Measurements from ENCODE around the gene TNS1.

The TNS1 gene

GRCh38 chr2:217979151-217979811 is 23.5 kb downstream of the TNS1 start:
- DNase-seq: no peak

DNA sequence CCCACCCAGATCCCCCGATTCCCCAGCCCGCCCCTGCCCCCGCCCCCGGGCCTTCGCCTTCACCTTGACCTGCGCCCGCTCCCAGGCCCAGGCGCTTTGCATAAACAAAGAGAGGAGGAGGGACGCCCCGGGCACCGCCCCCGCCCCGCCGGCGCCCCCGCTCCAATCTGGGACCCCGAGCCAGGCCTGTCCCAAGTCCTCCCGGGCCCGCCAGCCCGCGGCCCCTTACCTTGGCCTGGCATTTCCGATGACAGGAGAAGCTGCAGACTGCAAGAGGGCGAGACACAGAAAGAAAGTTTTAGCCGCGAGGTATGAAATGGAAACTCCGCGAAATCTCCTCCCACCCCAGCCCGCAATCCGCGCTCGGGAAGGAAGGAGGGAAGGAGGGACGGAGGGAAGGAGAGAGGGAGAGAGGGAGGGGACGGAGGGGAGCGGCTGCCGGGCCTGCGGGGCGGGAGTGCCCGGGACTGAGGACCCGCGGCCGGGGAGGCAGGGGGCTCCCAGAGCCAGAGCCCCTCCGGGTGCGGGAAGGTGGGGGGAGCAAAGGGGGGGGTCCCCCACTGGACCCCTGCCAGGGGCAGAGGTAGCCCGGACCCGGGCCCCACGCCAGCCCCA is 24.2 kb downstream of the TNS1 start:
- DNase-seq: no peak

DNA sequence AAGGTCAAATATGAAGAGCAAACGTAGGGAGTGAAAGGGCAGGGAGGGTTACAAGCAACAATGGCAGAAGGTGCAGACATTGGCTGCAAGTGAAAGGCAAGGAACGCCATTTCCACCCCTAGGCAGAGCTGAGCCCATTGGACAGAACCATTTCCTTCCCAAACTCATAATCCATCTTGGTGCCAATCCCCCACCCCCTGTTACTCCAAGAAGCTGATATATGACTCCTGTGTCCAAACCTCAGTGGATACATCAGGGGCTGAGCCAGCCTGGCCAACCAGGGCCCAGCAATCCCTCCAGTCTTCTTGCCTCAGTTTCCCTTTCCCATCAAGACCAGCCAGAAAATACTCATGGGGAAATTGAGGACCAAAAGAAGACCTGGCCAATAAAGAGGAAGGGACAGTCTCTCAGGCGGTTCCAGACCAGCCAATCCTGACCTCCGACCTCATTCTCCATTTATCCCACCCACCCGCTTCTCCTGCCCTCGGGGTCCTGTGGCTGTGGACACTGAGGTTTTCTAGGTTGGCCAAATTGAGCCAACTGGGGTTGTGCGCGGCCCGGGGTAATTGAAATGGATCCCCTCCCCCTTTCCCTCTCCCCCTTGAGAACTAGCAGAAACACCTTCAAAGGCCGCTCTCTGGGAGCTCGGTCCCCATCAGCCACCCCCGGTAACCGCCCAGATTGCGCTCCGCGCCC is 24.8 kb downstream of the TNS1 start:
- no peak for DNase-seq

- DNase-seq: no peak
These were observed 26.5 kb downstream of the TNS1 start for GRCh38 chr2:217976301-217976700.

GRCh38 chr2:217975626-217976025 is 27.2 kb downstream of the TNS1 start:
- DNase-seq: no peak

DNA sequence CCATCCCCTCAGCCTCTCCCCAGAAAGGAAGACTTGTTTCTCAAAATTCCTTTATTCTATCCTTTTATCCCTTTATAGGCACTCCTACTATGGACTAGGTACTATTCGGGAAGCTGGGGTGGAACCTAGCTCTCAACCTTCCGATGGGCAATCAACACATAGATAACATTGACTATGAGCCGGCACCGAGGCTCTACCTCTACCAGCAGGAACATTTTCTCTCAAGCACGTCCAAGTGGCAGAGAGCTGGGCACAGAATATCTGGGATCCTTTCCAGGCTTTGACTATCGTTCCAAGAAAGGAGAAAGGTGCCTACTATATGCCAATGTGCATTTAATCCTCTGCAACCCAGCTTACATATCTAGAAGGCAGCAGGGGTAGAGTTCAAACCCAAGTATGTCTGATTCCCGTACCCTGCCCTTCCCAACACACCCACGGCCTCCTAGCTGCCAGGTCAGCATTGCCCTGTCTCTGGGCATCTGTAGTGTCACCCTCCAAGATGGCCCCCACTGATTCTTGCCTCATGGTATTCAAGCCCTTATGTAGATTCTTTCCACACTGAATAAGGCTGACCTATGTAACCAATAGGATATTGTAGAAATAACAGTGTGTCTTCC is 28.3 kb downstream of the TNS1 start:
- no peak for DNase-seq

DNA sequence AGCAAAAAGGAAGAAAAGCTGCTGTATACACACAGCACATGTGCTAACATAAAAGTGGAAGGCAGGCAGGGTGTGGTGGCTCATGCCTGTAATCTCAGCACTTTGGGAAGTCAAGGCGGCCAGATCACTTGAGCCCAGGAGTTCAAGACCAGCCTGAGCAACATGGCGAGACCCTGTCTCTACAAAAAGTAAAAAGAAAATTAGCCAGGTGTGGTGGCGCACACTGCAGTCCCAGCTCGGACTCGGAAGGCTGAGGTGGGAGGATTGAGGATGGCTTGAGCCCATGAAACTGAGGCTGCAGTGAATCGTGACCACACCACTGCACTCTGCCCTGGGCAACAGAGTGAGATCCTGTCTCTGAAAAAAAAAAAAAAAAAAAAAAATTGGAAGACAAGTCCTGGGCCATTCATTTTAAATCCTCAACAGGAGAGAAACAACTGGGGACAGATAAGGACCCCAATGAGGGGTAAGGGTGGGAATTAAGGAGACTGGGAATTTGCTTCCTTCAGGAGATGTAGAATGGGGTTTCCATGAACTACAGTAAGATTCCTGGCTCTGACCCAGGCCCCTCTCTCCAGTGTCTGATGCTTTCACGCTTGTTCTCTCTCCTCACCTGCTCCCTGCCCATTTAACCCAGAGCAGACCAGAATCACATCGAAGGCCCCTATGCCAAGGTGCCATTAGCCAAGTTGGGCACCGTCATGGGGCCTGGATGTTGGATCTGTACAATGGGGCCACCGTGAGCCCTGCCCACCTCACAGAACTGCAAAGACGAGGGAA is 29.6 kb downstream of the TNS1 start:
- no peak for DNase-seq

DNA sequence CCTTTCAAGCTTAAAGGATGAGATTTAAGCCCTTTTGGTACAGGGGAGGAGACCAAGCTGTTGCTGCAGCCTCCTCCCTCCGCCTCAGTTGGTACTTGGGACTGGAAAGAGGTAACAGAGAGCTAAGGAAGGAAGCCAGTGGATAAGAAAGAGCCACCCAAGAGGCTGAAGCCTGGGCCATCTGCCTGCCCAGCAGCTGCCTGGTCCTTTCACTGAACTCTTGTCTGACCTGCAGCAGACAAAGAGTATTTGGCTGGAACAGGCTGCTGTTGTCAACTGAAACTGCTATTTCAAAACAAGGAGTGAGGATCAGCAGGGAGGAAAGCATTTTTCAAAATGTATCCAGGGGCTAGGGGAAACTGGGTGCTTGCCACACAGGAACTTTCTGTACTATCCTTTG is 30.3 kb downstream of the TNS1 start:
- no peak for DNase-seq

DNA sequence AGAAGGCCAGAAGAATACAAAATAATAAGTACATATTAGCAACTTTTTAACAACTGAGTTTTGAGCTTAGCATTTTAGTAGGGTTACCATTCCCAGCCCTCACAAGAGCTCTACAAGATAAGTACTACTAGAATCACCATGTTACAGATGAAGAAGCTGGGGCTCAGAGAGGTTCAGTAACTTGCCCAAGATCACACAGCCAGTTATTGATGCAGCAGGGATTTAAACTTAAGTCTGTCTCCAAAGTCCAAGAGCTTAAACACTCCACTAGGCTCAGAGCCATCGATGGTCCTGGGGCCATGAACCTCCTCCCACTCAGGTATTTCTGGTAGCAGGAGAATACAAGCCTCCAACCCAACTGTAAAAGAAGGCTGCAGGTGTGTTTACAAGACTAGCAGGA is 30.8 kb downstream of the TNS1 start:
- DNase-seq: no peak

DNA sequence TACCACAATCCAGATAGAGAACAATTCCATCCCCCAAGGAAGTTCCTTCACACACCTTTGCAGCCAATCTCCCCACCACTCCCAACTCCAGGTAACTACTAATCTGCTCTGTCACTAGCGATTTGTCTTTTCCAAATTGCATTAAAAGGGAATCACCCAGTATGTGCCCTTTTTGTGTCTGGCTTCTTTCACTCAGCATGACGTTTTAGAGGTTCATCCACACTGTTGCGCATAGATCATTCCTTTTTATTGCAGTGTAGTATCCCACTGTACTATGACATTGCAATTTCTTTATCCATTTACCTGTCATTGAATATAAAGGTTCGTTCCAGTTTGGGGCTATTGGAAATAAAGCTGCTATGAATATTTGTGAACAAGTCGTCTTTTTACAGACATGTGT is 31.6 kb downstream of the TNS1 start:
- no peak for DNase-seq

- DNase-seq: no peak
These were observed 32.6 kb downstream of the TNS1 start for GRCh38 chr2:217970206-217970605.

DNA sequence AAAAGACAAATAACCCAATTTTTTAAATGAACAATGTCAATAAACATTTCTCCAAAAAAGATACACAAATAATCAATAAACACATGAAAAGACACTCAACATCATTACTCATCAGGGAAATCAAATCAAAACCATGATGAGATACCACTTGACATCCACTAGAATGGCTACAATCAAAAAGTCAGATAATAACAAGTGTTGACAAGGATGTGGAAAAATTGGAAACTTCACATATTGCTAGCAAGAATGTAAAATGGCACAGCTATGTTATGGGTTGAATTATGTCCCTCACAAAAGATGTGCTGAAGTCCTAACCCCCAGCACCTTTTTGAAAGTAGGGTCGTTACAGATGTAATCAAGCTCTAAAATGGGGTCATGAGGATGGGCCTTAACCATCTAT is 33.2 kb downstream of the TNS1 start:
- no peak for DNase-seq

DNA sequence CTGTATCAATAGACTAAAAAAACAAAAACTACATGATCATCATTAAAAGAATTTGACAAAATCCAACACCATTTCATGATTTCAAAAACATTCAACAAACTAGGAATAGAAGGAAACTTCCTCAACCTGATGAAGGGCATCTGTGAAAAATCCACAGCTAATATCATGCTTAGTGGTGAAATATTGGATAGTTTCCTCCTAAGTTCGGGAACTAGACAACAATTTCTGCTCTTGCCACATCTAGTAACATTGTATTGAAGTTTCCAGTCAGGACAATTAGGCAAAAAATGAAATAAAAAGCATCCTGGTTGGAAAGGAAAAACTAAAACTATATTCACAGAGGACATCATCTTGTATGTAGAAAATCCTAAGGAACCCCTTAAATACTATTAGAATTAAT is 34.8 kb downstream of the TNS1 start:
- no peak for DNase-seq

DNA sequence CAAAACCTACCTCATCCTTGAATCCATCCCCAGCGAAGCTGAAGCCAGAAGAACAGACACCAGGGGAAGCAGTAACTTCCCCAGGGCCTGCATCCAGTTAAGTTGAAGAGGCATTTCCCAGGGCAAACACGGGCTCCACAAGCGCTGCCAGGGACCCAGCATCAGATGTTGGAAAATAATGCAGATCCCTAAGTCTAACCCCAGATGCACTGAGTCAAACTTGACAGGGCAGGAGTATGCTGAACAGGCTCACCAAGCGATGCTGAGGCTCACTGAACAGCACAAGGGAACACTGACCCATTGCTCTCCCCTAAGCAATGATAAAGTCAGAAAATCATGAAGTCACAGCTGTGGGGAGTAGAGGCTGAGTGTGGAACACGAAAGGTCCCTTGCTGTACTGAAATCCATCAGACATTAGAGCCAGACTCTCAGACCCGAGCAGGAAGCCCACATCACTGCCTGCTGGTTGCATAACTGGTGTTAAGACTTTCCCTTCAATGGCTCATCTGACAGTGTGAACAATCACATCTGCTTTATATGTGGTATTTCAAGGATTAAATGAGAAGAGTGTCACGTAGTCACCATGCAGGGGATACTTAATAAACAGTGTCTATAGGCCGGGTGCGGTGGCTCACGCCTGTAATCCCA is 36.2 kb downstream of the TNS1 start:
- no peak for DNase-seq

DNA sequence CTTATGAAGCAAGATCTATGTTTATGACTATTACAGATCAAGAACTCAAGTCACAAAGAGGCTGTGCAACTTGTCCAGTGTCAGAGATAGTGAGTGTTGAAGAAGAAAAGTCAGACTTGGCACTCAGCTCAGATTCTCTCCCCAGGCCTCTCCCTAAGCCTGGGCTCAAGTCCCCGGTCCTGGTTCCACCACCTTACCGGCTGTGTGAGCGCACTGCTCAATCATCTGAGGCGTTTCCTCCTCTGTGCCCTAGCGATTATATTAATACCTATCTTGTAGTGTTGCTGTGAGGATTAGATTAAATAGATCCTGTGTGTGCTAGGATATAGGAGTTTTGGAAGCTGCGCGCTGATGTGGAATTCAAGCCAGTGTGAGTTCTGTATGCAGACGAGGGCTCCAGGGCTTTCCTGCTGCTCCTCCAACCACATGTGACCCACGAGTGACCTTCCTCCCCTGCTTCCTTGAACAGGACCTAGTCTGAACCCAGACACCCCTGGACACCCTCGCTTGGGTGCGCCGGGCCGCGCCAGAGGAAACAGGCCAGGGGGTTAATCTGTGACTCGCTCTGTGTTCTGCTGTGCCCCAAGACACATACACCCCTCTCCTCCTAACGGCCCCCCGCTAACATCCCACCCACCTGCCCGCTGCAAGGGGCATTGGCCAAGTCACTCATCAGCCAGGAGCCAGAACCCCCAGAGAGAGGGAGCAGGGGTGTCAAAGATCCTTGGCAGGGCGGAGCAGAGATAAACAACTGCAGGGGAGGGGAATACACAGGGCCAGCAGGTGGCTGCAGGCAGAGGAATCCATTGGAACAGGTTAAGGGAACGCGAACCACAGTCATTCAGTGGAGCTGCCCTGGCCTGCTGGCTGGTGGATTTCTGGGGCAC is 38.3 kb downstream of the TNS1 start:
- no peak for DNase-seq

DNA sequence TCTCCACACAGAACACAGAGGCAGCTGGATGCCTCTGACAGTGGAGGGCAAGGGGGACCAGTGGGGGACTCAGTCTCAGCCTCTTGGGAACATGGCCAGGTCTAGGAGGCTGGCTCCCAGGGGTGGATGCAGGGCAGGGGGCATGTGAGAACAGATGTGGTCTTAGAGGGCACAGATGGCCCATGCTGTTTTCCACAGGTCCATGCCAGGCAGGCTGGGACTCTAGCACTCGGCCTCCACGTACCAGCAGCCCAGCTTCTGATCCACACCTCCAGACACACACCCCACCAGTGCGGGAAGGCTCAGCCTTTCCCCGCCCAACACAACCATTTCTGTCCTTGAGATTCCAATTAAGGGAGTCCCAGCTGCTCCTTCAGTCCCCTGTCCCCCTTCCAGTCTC is 42.4 kb downstream of the TNS1 start:
- DNase-seq: no peak

GRCh38 chr2:217959723-217960122 is 43.1 kb downstream of the TNS1 start:
- no peak for DNase-seq

GRCh38 chr2:217958884-217959225 is 43.9 kb downstream of the TNS1 start:
- DNase-seq: no peak

DNA sequence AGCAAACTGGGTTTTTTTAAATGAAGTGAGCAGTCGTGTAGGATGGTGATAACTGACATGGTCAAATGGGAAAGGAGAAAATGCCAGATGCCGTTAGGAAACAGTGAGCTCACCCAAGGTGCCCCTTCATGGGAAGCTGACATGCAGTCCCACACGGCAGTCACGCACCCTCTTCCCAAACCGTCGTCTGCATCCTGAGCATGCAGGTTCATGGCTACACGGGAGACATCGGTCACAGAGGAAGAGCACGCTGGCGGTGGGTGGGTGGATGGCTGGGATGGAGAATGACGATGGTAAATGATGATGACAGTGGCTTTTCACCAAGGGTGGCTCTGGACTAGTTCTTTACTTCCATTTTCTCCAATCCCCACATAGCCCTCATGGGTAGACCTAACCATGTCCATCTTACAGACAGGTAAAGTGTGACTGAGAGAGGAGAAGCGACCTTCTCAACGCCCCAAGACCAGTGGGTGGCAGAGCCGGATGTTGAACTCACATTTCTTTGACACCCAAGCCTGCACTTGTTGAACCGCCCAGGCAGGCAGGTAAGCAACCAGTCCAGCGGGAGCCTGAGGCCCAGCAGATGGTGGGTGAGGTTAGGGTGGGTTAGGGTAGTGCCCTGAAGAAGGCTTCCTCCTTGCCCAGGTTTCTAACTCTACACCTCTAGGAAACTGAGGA is 44.5 kb downstream of the TNS1 start:
- DNase-seq: no peak

GRCh38 chr2:217956586-217957457 is 46.0 kb downstream of the TNS1 start:
- DNase-seq: no peak
